Measurements from ENCODE around the gene CEP85L. TPM values are rescaled to one million over a fixed set of nuclear protein-coding genes. Genes with fewer than 3 reads are reported as not detected.

CEP85L gene
- total RNA-seq, 1 donor from 2014 or later = 21.8 TPM

DNA sequence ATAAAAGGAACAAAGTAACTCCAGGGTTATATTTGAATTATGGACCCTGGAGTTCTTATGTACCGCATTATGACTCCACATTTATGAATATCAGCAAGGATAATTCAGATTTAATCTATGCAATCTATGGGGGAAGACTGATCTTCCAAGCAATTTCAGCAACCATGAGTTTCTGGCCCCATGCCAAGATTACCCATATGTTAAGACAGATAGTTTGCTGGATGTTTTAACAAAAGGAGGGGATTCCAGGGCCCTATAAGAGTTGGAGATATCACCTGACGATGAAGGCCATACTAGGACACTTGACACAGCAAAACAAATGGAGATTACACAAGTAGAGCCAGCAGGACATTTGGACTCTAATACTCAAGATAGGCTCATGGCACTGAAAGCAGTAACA is 149.2 kb downstream of the CEP85L start:
- Mint-ChIP-seq H3K36me3 (ENCODE audit: low read depth) (peaks cover 52% of the 10 kb centered on the region), H3K27ac (no peak overlapping the region)

DNA sequence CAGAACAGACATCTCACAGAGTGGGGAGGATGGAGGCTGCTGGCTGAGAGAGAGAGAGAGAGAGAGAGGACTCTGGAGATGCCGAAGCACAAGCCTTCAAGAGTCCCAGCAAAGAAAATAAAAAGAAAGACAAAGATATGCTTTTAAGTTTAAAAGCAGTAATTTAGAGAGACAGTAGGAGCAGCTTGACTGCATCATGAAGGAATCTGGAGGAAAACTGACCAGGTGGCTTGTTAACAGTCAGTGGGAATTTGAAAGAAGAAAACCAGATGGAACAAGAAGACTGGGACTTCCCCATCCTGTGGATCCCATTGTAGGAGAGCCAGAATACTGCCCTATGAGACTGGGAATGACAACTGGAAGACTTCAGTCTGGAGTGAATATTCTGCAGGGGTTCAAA is 149.6 kb downstream of the CEP85L start:
- H3K4me1 Mint-ChIP-seq = no peaks in the 10 kb centered on the region
- H3K9me3 Mint-ChIP-seq = peaks cover 2% of the 10 kb centered on the region
- ATAC-seq (ENCODE audit: low read depth) = no peak
- H3K4me3 Mint-ChIP-seq = no peak overlapping the region
- no peaks in the 10 kb centered on the region for H3K27me3 Mint-ChIP-seq
- H3K27ac Mint-ChIP-seq = no peak overlapping the region
- ChIA-PET POLR2A (no interaction called here), CTCF (no interaction called here)
- no peak for TF ChIP-seq CTCF (IDR thresholded peaks at IDR 0.05)
- H3K36me3 Mint-ChIP-seq (ENCODE audit: low read depth) = peaks cover 56% of the 10 kb centered on the region
- no peak for DNase-seq
- intact Hi-C loops (cut with micrococcal nuclease) = no loop called here

More for the DNA sequence above, 149.2 kb downstream of the CEP85L start:
- ATAC-seq (ENCODE audit: low read depth) = no peak
- TF ChIP-seq CTCF (IDR thresholded peaks at IDR 0.05) = no peak
- Mint-ChIP-seq H3K4me1 (no peaks in the 10 kb centered on the region), H3K9me3 (peaks cover 2% of the 10 kb centered on the region), H3K4me3 (no peak overlapping the region), H3K27me3 (no peaks in the 10 kb centered on the region)
- DNase-seq = no peak
- POLR2A ChIA-PET = no interaction called here
- intact Hi-C loops (cut with micrococcal nuclease) = no loop called here
- CTCF ChIA-PET = no interaction called here

DNA sequence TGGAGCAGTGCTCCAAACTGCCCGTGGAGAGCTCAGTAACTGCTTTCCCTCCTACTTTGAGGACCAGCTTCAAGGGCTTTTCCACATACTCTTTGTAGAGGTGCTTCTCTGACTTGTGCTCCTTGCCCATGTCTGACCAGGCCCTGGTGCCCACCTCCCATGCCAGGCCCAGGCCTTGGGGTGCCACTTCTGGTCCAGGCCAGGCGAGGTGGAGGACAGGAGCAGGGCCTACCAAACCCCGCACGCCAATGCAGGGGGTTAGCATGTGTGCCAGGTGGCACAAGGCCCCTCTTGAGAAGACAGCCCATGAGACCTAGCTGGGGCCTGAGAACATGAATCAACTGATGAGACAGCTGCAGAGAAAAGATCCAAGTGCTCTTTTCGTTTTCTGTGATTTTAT is 150.3 kb downstream of the CEP85L start:
- ChIA-PET POLR2A (no interaction called here), CTCF (no interaction called here)
- DNase-seq (no peak), ATAC-seq (ENCODE audit: low read depth) (no peak)
- no peak overlapping the region for H3K27ac Mint-ChIP-seq
- no peaks in the 10 kb centered on the region for H3K4me1 Mint-ChIP-seq
- peaks cover 2% of the 10 kb centered on the region for H3K9me3 Mint-ChIP-seq
- no peaks in the 10 kb centered on the region for H3K27me3 Mint-ChIP-seq
- no peak for TF ChIP-seq CTCF (IDR thresholded peaks at IDR 0.05)
- H3K4me3 Mint-ChIP-seq = no peak overlapping the region
- H3K36me3 Mint-ChIP-seq (ENCODE audit: low read depth) = peaks cover 56% of the 10 kb centered on the region
- intact Hi-C loops (cut with micrococcal nuclease) = no loop called here

DNA sequence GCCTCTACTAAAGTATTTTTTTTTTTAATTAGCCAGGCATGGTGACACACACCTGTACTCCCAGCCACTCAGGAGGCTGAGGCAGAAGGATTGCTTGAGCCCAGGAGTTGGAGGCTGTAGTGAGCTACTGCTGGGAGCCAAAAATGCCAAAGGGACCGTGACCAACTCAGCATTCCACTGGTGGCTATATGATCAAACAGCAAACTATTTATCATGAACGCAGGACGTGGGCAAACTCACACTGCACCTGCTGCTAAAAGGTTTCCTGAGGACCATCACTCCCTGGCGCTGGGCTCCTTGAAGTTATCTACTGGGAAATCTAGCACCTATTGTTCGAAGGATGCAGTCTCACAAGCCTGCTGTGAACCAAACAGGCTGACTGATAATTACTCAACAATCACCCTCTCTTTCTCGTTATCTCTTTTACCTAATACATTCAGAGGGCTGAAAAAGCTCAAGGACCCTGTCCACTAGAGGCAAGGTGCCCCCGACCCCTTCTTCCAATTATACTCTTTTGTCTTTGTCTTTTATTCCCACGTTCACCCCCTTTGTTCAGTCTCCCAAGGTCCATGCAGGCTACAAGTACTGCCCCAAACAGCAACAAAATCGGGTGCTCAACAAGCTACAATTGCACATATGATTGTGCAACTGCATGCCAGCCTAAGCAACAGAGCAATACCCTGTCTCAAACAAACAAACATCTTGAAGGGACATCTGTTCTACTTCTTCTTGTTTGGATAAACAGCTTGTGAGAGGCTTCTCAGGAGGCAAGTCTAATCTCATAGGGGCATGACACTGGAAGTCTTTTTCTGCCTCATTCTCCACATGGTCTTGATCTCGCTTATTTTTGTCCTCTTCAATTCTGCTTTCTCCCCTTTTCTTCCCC is 151.0 kb downstream of the CEP85L start:
- ChIA-PET CTCF (no interaction called here), POLR2A (no interaction called here)
- TF ChIP-seq CTCF (IDR thresholded peaks at IDR 0.05) = no peak
- Mint-ChIP-seq H3K9me3 (peaks cover 2% of the 10 kb centered on the region), H3K27me3 (no peaks in the 10 kb centered on the region), H3K4me1 (no peaks in the 10 kb centered on the region), H3K36me3 (ENCODE audit: low read depth) (peaks cover 62% of the 10 kb centered on the region), H3K4me3 (no peak overlapping the region), H3K27ac (no peak overlapping the region)
- intact Hi-C loops (cut with micrococcal nuclease) = no loop called here
- no peak for DNase-seq
- no peak for ATAC-seq (ENCODE audit: low read depth)

GRCh38 chr6:118495485-118496280 is 155.7 kb downstream of the CEP85L start:
- H3K27me3 Mint-ChIP-seq = no peaks in the 10 kb centered on the region
- H3K27ac Mint-ChIP-seq = no peak overlapping the region

More at GRCh38 chr6:118495485-118496280, 155.7 kb downstream of the CEP85L start:
- ChIA-PET CTCF (no interaction called here), POLR2A (no interaction called here)
- no peak for TF ChIP-seq CTCF (IDR thresholded peaks at IDR 0.05)
- Mint-ChIP-seq H3K36me3 (ENCODE audit: low read depth) (peaks cover 62% of the 10 kb centered on the region), H3K9me3 (peaks cover 7% of the 10 kb centered on the region), H3K4me3 (no peak overlapping the region), H3K4me1 (no peaks in the 10 kb centered on the region)
- ATAC-seq (ENCODE audit: low read depth) = no peak
- DNase-seq = no peak
- intact Hi-C loops (cut with micrococcal nuclease) = no loop called here

Measured in activated B cell treated with CpG ODN at 0.5 μM for 24 hours (primary cell).